CD14-positive monocyte (primary cell): Measurements from ENCODE around the gene RBM12. TPM values are rescaled to one million over a fixed set of nuclear protein-coding genes. Genes with fewer than 3 reads are reported as not detected.

ENCODE experiments used
- DNase-seq, 3 donors: peaks; one replicate each; pipeline ENCODE4 v3.0.0-alpha.2; 2011 to 2022
- H2AFZ ChIP-seq: 2 replicates; pipeline ENCODE4 v1.6.0; 2012; ENCODE audit warnings: mild to moderate bottlenecking, low read depth, low read length, inconsistent platforms; ENCODE audit not compliant: insufficient read depth, poor library complexity, severe bottlenecking
- H3K27ac ChIP-seq, 2 donors: 1 replicate in 1 of 2; 2 replicates in 1 of 2; pipeline ENCODE4 v1.5.1; 2012 to 2013; ENCODE audit warnings: low read length in 2 of 2, control low read depth in 1 of 2, inconsistent platforms in 1 of 2, low read depth in 1 of 2, mild to moderate bottlenecking in 1 of 2
- H3K27me3 ChIP-seq, 2 donors: one replicate each; pipeline versions ENCODE4 v1.6.0 to v1.6.1; 2011 to 2013; ENCODE audit warnings: low read length in 2 of 2; ENCODE audit not compliant: control insufficient read depth in 2 of 2, insufficient read depth in 2 of 2
- H3K36me3 ChIP-seq, 2 donors: replicated peaks in 1 of 2; 1 replicate in 1 of 2; 2 replicates in 1 of 2; pipeline versions ENCODE4 v1.5.1 to v1.6.1; 2012 to 2013; ENCODE audit warnings: low read length in 2 of 2, control low read depth in 1 of 2, inconsistent platforms in 1 of 2, mild to moderate bottlenecking in 1 of 2; ENCODE audit not compliant: insufficient read depth in 2 of 2, control insufficient read depth in 1 of 2
- H3K4me1 ChIP-seq, 2 donors: 1 replicate in 1 of 2; 2 replicates in 1 of 2; pipeline versions ENCODE4 v1.5.1 to v1.6.1; 2012 to 2013; ENCODE audit warnings: low read length in 2 of 2, control low read depth in 1 of 2, inconsistent platforms in 1 of 2, mild to moderate bottlenecking in 1 of 2, moderate library complexity in 1 of 2; ENCODE audit not compliant: insufficient read depth in 2 of 2, control insufficient read depth in 1 of 2
- H3K4me2 ChIP-seq: replicated peaks from 2 replicates; pipeline ENCODE3; 2012; ENCODE audit warnings: low read length, moderate library complexity, mild to moderate bottlenecking; ENCODE audit not compliant: poor library complexity, severe bottlenecking; ENCODE audit errors: extremely low read depth
- H3K4me3 ChIP-seq, 3 experiments: fragments of 200-600 bp in 1 of 3; sonication (generic) in 1 of 3; replicated peaks in 1 of 3; 1 replicate in 2 of 3; 2 replicates in 1 of 3; pipeline ENCODE4 v1.5.1; 2011 to 2013; ENCODE audit warnings: low read length in 3 of 3, mild to moderate bottlenecking in 3 of 3, control low read depth in 2 of 3, low read depth in 2 of 3, inconsistent platforms in 1 of 3, moderate library complexity in 1 of 3
- H3K79me2 ChIP-seq: 2 replicates; pipeline ENCODE4 v1.6.0; 2012; ENCODE audit warnings: mild to moderate bottlenecking, control low read depth, inconsistent platforms, low read length, moderate library complexity; ENCODE audit not compliant: insufficient read depth
- H3K9ac ChIP-seq: 2 replicates; pipeline ENCODE4 v1.6.0; 2017; ENCODE audit warnings: low read length, mild to moderate bottlenecking; ENCODE audit not compliant: insufficient read depth, poor library complexity, severe bottlenecking
- H3K9me3 ChIP-seq, 2 donors: replicated peaks in 1 of 2; 1 replicate in 1 of 2; 2 replicates in 1 of 2; pipeline versions ENCODE4 v1.5.1 to v1.6.1; 2012 to 2013; ENCODE audit warnings: low read length in 2 of 2, control low read depth in 1 of 2; ENCODE audit not compliant: control insufficient read depth in 1 of 2, insufficient read depth in 1 of 2
- H4K20me1 ChIP-seq: 2 replicates; pipeline ENCODE4 v1.6.0; 2012; ENCODE audit warnings: mild to moderate bottlenecking, low read length, control low read depth, moderate library complexity; ENCODE audit not compliant: insufficient read depth
- H3K27ac Mint-ChIP-seq, 7 donors: one replicate each; pipeline ENCODE4 v1.8.0; 2020; ENCODE audit warnings: mild to moderate bottlenecking in 7 of 7, mixed read lengths in 7 of 7, moderate library complexity in 6 of 7, inconsistent platforms in 2 of 7
- H3K27me3 Mint-ChIP-seq, 3 donors: one replicate each; pipeline ENCODE4 v1.8.0; 2021 to 2022; ENCODE audit warnings: low read depth in 3 of 3, mild to moderate bottlenecking in 3 of 3, mixed read lengths in 3 of 3, moderate library complexity in 3 of 3, inconsistent platforms in 1 of 3
- H3K36me3 Mint-ChIP-seq, 2 donors: one replicate each; pipeline ENCODE4 v1.8.0; 2020; ENCODE audit warnings: mixed read lengths in 2 of 2, inconsistent platforms in 1 of 2, mild to moderate bottlenecking in 1 of 2
- H3K4me1 Mint-ChIP-seq: one replicate; pipeline ENCODE4 v1.8.0; 2020; ENCODE audit warnings: mild to moderate bottlenecking, mixed read lengths
- H3K4me3 Mint-ChIP-seq, 2 donors: one replicate each; pipeline ENCODE4 v1.8.0; 2020; ENCODE audit warnings: mild to moderate bottlenecking in 2 of 2, mixed read lengths in 2 of 2, moderate library complexity in 1 of 2
- H3K9me3 Mint-ChIP-seq, 7 donors: one replicate each; pipeline ENCODE4 v1.8.0; 2020 to 2022; ENCODE audit warnings: mixed read lengths in 7 of 7, mild to moderate bottlenecking in 6 of 7, moderate library complexity in 6 of 7, inconsistent platforms in 2 of 7
- WGBS: methylation state at CpG from one replicate; pipeline ENCODE4 v1.1.5; 2013; ENCODE audit warnings: missing lambda C conversion rate; ENCODE audit not compliant: insufficient coverage; 5-methylcytosine and 5-hydroxymethylcytosine counted together
- intact Hi-C, 2 donors: fragments of 100-400 bp; cut with micrococcal nuclease; formaldehyde crosslinking; loops; one replicate each; pipeline versions ENCODE4 v1.15.0 to v1.15.1; 2023
- polyA plus RNA-seq, 3 donors: library from polyadenylated mRNA; depleted of rRNA in 1 of 3; unstranded in 2 of 3; stranded (reverse) in 1 of 3; fragments of 300-500 nt in 2 of 3; fragments of >200 nt in 1 of 3; fragmentation: Illumina TruSeq in 2 of 3; gene quantifications; 1 replicate in 2 of 3; 2 replicates in 1 of 3; pipeline ENCODE4 v1.2.3, GENCODE V29; 2012 to 2021
- TF ChIP-seq, protein P1 (sequence below): fragments of 200-600 bp; IDR thresholded peaks from one replicate; pipeline ENCODE4 v1.8.0; 2022; ENCODE audit warnings: antibody characterized with exemption, mild to moderate bottlenecking

Gene RBM12
- polyA plus RNA-seq, 3 donors, result 21.5 to 32.8 (median 30.4) TPM

DNA sequence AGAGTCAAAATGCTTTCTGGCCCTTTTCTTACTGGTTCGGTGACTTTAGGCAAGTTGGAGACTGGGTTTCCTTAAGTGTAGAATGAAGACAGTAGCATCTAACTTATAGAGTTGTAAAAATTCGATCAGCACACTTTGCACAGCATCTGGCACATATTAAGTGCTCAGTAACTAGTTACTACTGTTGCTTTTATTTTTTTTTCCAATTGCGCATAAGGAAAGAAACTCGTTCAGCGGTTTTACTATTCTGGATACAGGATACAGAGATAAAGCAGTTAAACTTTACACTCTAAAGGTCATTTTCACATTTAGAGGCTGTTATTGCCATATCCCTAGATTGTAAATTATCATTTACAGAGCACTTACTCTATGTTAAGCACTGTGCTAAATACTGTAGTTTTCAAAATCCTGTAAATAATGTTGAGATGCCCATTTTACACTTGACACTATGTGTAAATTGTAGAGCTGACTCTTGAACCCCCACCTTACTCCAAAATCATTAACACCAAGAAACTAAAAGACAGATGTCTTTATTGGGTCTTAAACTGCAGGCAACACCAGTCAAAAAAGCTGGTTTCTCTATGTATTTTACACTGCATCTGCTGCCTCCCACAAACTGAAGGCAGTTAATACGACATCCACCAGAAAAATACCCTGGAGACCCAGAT, 35.4 kb upstream of the RBM12 start:
- no CpG with 5 or more reads among the region's 6 CpGs for WGBS
- intact Hi-C loops, result loop anchor here (5.0 kb wide), 2 partner anchors 32 to 37 kb away; no protein-coding TSS in a partner anchor
- H3K4me3 ChIP-seq, result peak overlapping the region; percentile 69 to 94 (median 90)
- peaks cover 51% of the 10 kb centered on the region for H4K20me1 ChIP-seq
- peak overlapping the region; percentile 96 for H3K9ac ChIP-seq
- H3K27me3 Mint-ChIP-seq, result peaks cover 0 to 4% (median 3%) of the 10 kb centered on the region in 3 donors
- H3K4me3 Mint-ChIP-seq, result peak overlapping the region; percentile 96 to 99
- no peak for DNase-seq
- peaks cover 45 to 49% of the 10 kb centered on the region in 2 donors for H3K36me3 Mint-ChIP-seq
- peaks cover 41 to 51% of the 10 kb centered on the region in 2 donors for H3K36me3 ChIP-seq
- peaks cover 32% of the 10 kb centered on the region for H3K4me1 Mint-ChIP-seq
- H2AFZ ChIP-seq, result peak overlapping the region; percentile 100
- H3K9me3 ChIP-seq, result no peaks in the 10 kb centered on the region
- peak overlapping the region; percentile 92 to 97 (median 95) for H3K27ac Mint-ChIP-seq
- no peaks in the 10 kb centered on the region for H3K9me3 Mint-ChIP-seq
- peaks cover 22 to 33% of the 10 kb centered on the region in 2 donors for H3K4me1 ChIP-seq
- TF ChIP-seq, protein P1, sequence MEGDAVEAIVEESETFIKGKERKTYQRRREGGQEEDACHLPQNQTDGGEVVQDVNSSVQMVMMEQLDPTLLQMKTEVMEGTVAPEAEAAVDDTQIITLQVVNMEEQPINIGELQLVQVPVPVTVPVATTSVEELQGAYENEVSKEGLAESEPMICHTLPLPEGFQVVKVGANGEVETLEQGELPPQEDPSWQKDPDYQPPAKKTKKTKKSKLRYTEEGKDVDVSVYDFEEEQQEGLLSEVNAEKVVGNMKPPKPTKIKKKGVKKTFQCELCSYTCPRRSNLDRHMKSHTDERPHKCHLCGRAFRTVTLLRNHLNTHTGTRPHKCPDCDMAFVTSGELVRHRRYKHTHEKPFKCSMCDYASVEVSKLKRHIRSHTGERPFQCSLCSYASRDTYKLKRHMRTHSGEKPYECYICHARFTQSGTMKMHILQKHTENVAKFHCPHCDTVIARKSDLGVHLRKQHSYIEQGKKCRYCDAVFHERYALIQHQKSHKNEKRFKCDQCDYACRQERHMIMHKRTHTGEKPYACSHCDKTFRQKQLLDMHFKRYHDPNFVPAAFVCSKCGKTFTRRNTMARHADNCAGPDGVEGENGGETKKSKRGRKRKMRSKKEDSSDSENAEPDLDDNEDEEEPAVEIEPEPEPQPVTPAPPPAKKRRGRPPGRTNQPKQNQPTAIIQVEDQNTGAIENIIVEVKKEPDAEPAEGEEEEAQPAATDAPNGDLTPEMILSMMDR, result no peak
- no peaks in the 10 kb centered on the region for H3K27me3 ChIP-seq
- peak overlapping the region; percentile 90 to 91 for H3K27ac ChIP-seq
- peak overlapping the region; percentile 97 for H3K4me2 ChIP-seq
- peaks cover 42% of the 10 kb centered on the region for H3K79me2 ChIP-seq

DNA sequence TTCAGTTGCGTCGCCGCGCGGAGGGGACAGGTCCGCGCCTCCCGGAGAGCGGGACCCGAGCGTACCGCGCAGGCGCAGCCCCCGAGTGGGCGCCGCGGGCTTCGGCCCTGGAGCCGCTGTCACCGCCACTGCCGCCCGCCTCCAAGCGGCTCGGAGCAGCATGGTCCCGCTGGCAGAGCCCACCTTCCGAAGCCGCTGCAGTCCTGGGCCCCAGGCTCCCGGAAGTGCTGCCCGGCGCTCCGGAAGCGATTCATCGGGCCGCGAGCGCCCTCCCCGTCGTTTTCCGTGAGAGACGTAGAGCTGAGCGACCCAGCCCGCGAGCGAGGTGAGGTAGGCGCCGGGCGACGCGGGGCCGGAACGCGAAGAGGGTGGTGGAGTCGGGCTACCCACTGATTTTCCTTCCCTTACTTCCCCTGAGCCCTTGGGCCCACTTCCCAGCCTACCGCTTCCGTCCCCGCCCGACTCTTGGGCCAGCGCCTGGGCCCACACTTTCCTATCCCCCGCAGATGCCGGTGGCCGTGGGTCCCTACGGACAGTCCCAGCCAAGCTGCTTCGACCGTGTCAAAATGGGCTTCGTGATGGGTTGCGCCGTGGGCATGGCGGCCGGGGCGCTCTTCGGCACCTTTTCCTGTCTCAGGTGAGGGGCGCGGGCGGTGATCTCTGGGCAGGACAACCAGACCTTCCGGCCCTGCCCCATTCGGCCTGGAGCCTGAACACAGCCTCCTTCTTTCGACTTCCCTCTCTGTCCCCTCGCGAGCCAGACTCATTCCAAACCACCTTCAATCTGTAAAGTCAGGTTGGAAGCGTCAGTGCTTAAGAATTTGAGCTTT, 34.6 kb upstream of the RBM12 start, which contains the start of the genes NFS1 and ROMO1:
Gene NFS1, minus strand, starts transcription at position 226 of the 830 bp plus-strand sequence. Its CDS starts 64 bp downstream, at position 162.
Gene ROMO1, plus strand, starts transcription at position 279 of the 830 bp plus-strand sequence. Its CDS starts 228 bp downstream, at position 507.
- Histone ChIP-seq H3K79me2 (peaks cover 35% of the 10 kb centered on the region), H4K20me1 (peaks cover 43% of the 10 kb centered on the region), H2AFZ (peak within 1 kb of the TSS; percentile 100), H3K4me3 (peak within 1 kb of the TSS; percentile 69 to 94 (median 90)), H3K27me3 (no peaks in the 10 kb centered on the region), H3K27ac (peak within 1 kb of the TSS; percentile 90 to 91), H3K36me3 (peaks cover 35 to 50% of the 10 kb centered on the region in 2 donors), H3K9me3 (no peaks in the 10 kb centered on the region), H3K4me2 (peak within 1 kb of the TSS; percentile 97), H3K9ac (peak within 1 kb of the TSS; percentile 96), H3K4me1 (peaks cover 22 to 33% of the 10 kb centered on the region in 2 donors)
- peak within 1 kb of the TSS; percentile 96 to 99 for H3K4me3 Mint-ChIP-seq
- intact Hi-C loops, result loop anchor here in 1 of 2 donors (5.0 kb wide), 1 partner anchor 33 kb away; no protein-coding TSS in a partner anchor
- peak; percentile 73 to 81 (median 79) for DNase-seq
- H3K27me3 Mint-ChIP-seq, result peaks cover 0 to 3% (median 1%) of the 10 kb centered on the region in 3 donors
- no peaks in the 10 kb centered on the region for H3K9me3 Mint-ChIP-seq
- peaks cover 32% of the 10 kb centered on the region for H3K4me1 Mint-ChIP-seq
- TF ChIP-seq, protein P1, result peak; percentile 19
- peaks cover 40 to 48% of the 10 kb centered on the region in 2 donors for H3K36me3 Mint-ChIP-seq
- under 1% methylated on average over 76 of the region's 81 CpGs for WGBS
- peak within 1 kb of the TSS; percentile 92 to 97 (median 95) for H3K27ac Mint-ChIP-seq
